H4 (cell line): Measurements from ENCODE around the gene RASSF7. TPM values are rescaled to one million over a fixed set of nuclear protein-coding genes. Genes with fewer than 3 reads are reported as not detected.

ENCODE experiments used
- DNase-seq: peaks from one replicate; pipeline ENCODE4 v3.0.0-alpha.2; 2015; ENCODE audit warnings: low spot score
- total RNA-seq: library from RNA; depleted of rRNA; stranded (reverse); fragments of >200 nt; shearing (Covaris generic); gene quantifications from 2 replicates; pipeline ENCODE4 v1.2.3, GENCODE V29; 2014

Gene RASSF7
- total RNA-seq, 1 experiment from 2014 or later, result 16.8 TPM

- no peak for DNase-seq
Observed at GRCh38 chr11:586376-587316, 25.9 kb downstream of the RASSF7 start.

GRCh38 chr11:587546-587945 lies 26.8 kb downstream of the RASSF7 start:
- no peak for DNase-seq

GRCh38 chr11:587978-588380 lies 27.2 kb downstream of the RASSF7 start:
- DNase-seq, result no peak

- no peak for DNase-seq
Observed at GRCh38 chr11:589798-590197, 29.0 kb downstream of the RASSF7 start.

GRCh38 chr11:590997-591396 lies 30.2 kb downstream of the RASSF7 start:
- DNase-seq, result no peak

GRCh38 chr11:592501-592900 lies 31.7 kb downstream of the RASSF7 start:
- no peak for DNase-seq

GRCh38 chr11:592918-593317 lies 32.1 kb downstream of the RASSF7 start:
- no peak for DNase-seq

- DNase-seq, result no peak
Observed at GRCh38 chr11:593347-593746, 32.6 kb downstream of the RASSF7 start.

GRCh38 chr11:595400-595799 lies 34.6 kb downstream of the RASSF7 start:
- no peak for DNase-seq

- DNase-seq, result no peak
Observed at GRCh38 chr11:596374-596773, 35.6 kb downstream of the RASSF7 start.

- no peak for DNase-seq
Observed at GRCh38 chr11:597166-597725, 36.5 kb downstream of the RASSF7 start.

- no peak for DNase-seq
Observed at GRCh38 chr11:598005-598680, 37.4 kb downstream of the RASSF7 start.

GRCh38 chr11:601573-602245 lies 40.9 kb downstream of the RASSF7 start:
- DNase-seq, result no peak

GRCh38 chr11:603154-603553 lies 42.4 kb downstream of the RASSF7 start:
- no peak for DNase-seq

GRCh38 chr11:605286-606129 lies 44.7 kb downstream of the RASSF7 start:
- DNase-seq, result no peak

- peak; percentile 97 for DNase-seq
Observed at GRCh38 chr11:606245-606644, 45.5 kb downstream of the RASSF7 start.

- no peak for DNase-seq
Observed at GRCh38 chr11:607020-607780, 46.4 kb downstream of the RASSF7 start.

- DNase-seq, result no peak
Observed at GRCh38 chr11:607971-608659, 47.3 kb downstream of the RASSF7 start.

GRCh38 chr11:608791-609251 lies 48.1 kb downstream of the RASSF7 start:
- no peak for DNase-seq

- DNase-seq, result no peak
Observed at GRCh38 chr11:609341-609811, 48.6 kb downstream of the RASSF7 start.
